ENCODE data around the gene DHRS7B.

GRCh38 chr17:21212826-21213637 is 86.3 kb downstream of the DHRS7B start:
- TF ChIP-seq CTCF (conservative IDR thresholded peaks at IDR 0.05; ENCODE audit: low read depth, low read length): no peak
- TF ChIP-seq EZH2 (IDR thresholded peaks at IDR 0.05; ENCODE audit: low read length, unreplicated experiment): no peak
- no peak for TF ChIP-seq EZH2phosphoT487 (IDR thresholded peaks at IDR 0.05; ENCODE audit: borderline replicate concordance, low read length)

Data from PC-3 (cell line).